Neural cell (in vitro differentiated cells): ENCODE measurements around the gene CASZ1. TPM values are rescaled to one million over a fixed set of nuclear protein-coding genes. Genes with fewer than 3 reads are reported as not detected.

Source experiments
- H2AFZ ChIP-seq: fragments of 200-600, 300-800 bp; sonication (generic), shearing (Covaris generic); 2 replicates; pipeline ENCODE4 v1.6.0; 2014; ENCODE audit warnings: low read depth, mild to moderate bottlenecking, antibody characterized with exemption, low read length, moderate library complexity
- H3F3A ChIP-seq: fragments of 200-600 bp; shearing (Covaris generic); 2 replicates; pipeline ENCODE4 v1.6.1; 2016; ENCODE audit warnings: mild to moderate bottlenecking, moderate library complexity, mixed read lengths, antibody characterized with exemption, low read length; ENCODE audit not compliant: insufficient read depth, poor library complexity, severe bottlenecking
- H3K27ac ChIP-seq: fragments of 200-600, 300-800 bp; sonication (generic), shearing (Covaris generic); 2 replicates; pipeline ENCODE4 v1.5.1; 2014; ENCODE audit warnings: mild to moderate bottlenecking, low read length, moderate library complexity
- H3K27me3 ChIP-seq: fragments of 300-800, 200-600 bp; sonication (generic), shearing (Covaris generic); 2 replicates; pipeline ENCODE4 v1.6.0; 2014; ENCODE audit warnings: mild to moderate bottlenecking, low read depth, low read length, moderate library complexity; ENCODE audit not compliant: insufficient read depth
- H3K36me3 ChIP-seq: fragments of 300-800, 200-600 bp; sonication (generic), shearing (Covaris generic); 2 replicates; pipeline ENCODE4 v1.5.1; 2014; ENCODE audit warnings: mild to moderate bottlenecking, antibody characterized with exemption, low read length, moderate library complexity; ENCODE audit not compliant: insufficient read depth
- H3K4me2 ChIP-seq: fragments of 300-800, 200-600 bp; sonication (generic), shearing (Covaris generic); 2 replicates; pipeline ENCODE4 v1.6.0; 2014; ENCODE audit warnings: mild to moderate bottlenecking, low read length
- H3K4me3 ChIP-seq: fragments of 300-800, 200-600 bp; sonication (generic), shearing (Covaris generic); 2 replicates; pipeline ENCODE4 v1.5.1; 2014; ENCODE audit warnings: mild to moderate bottlenecking, low read length, moderate library complexity
- H3K79me2 ChIP-seq: fragments of 200-600 bp; shearing (Covaris generic); replicated peaks from 2 replicates; pipeline ENCODE4 v1.6.0; 2014; ENCODE audit warnings: mild to moderate bottlenecking, low read length, moderate library complexity; ENCODE audit not compliant: insufficient read depth
- H3K9ac ChIP-seq: fragments of 300-800, 200-600 bp; sonication (generic), shearing (Covaris generic); 2 replicates; pipeline ENCODE4 v1.6.1; 2016; ENCODE audit warnings: mild to moderate bottlenecking, low read length, mixed read lengths
- H3K9me2 ChIP-seq: fragments of 200-600 bp; shearing (Covaris generic); 2 replicates; pipeline ENCODE4 v1.6.1; 2016; ENCODE audit warnings: mild to moderate bottlenecking, low read length, mixed read lengths; ENCODE audit not compliant: insufficient read depth
- H3K9me3 ChIP-seq: fragments of 200-600, 300-800 bp; sonication (generic), shearing (Covaris generic); 2 replicates; pipeline ENCODE4 v1.6.1; 2016; ENCODE audit warnings: mild to moderate bottlenecking, mixed run types, low read length, moderate library complexity, mixed read lengths
- H4K20me1 ChIP-seq: fragments of 200-600 bp; shearing (Covaris generic); 2 replicates; pipeline ENCODE4 v1.6.1; 2016; ENCODE audit warnings: mild to moderate bottlenecking, mixed run types; ENCODE audit not compliant: insufficient read depth
- CTCF ChIP-seq: fragments of 450-650 bp; IDR thresholded peaks from 2 replicates; pipeline ENCODE4 v1.5.1; 2014; ENCODE audit warnings: antibody characterized with exemption, mild to moderate bottlenecking, moderate library complexity; ENCODE audit not compliant: poor library complexity, severe bottlenecking
- EP300 ChIP-seq: fragments of 450-650 bp; conservative IDR thresholded peaks from 2 replicates; pipeline ENCODE4 v1.6.1; 2014; ENCODE audit warnings: antibody characterized with exemption, mild to moderate bottlenecking, moderate library complexity; ENCODE audit not compliant: poor library complexity, severe bottlenecking
- EZH2 ChIP-seq: fragments of 200-600, 300-800 bp; shearing (Covaris generic), sonication (generic); IDR thresholded peaks from 2 replicates; pipeline ENCODE4 v1.6.1; 2014; ENCODE audit warnings: antibody characterized with exemption, low read length, borderline replicate concordance, mild to moderate bottlenecking; ENCODE audit not compliant: insufficient read depth, poor library complexity, severe bottlenecking
- MXI1 ChIP-seq: fragments of 450-650 bp; conservative IDR thresholded peaks from 2 replicates; pipeline ENCODE4 v1.6.1; 2014; ENCODE audit warnings: antibody characterized with exemption, mild to moderate bottlenecking; ENCODE audit not compliant: poor library complexity, severe bottlenecking
- POLR2AphosphoS5 ChIP-seq: IDR thresholded peaks from 2 replicates; pipeline ENCODE4 v1.6.1; 2012
- RAD21 ChIP-seq: fragments of 450-650 bp; conservative IDR thresholded peaks from 2 replicates; pipeline ENCODE4 v1.6.1; 2014; ENCODE audit warnings: antibody characterized with exemption, mild to moderate bottlenecking, moderate library complexity
- SMC3 ChIP-seq: fragments of 450-650 bp; conservative IDR thresholded peaks from 2 replicates; pipeline ENCODE4 v1.6.1; 2014; ENCODE audit warnings: antibody characterized with exemption, mild to moderate bottlenecking, moderate library complexity; ENCODE audit not compliant: poor library complexity
- TAF1 ChIP-seq: IDR thresholded peaks from 2 replicates; pipeline ENCODE4 v1.6.1; 2012; ENCODE audit warnings: low read depth
- polyA plus RNA-seq: library from polyadenylated mRNA; depleted of rRNA; stranded (reverse); fragments of >200 nt; gene quantifications from 2 replicates; pipeline ENCODE4 v1.2.3, GENCODE V29; 2014
- TF ChIP-seq, protein P1 (sequence below): IDR thresholded peaks from 2 replicates; pipeline ENCODE4 v1.6.1; 2012; ENCODE audit warnings: borderline replicate concordance

Gene CASZ1
- polyA plus RNA-seq, 1 donor from 2014 or later, result 0.27 TPM

- no peaks in the 10 kb centered on the region for H3K27me3 ChIP-seq
- no peak overlapping the region for H3K4me2 ChIP-seq
- H3K79me2 ChIP-seq, result no peaks in the 10 kb centered on the region
- TF ChIP-seq TAF1 (no peak), SMC3 (no peak), CTCF (no peak), RAD21 (no peak), EP300 (no peak), EZH2 (no peak), POLR2AphosphoS5 (no peak), MXI1 (no peak)
- TF ChIP-seq, protein P1, sequence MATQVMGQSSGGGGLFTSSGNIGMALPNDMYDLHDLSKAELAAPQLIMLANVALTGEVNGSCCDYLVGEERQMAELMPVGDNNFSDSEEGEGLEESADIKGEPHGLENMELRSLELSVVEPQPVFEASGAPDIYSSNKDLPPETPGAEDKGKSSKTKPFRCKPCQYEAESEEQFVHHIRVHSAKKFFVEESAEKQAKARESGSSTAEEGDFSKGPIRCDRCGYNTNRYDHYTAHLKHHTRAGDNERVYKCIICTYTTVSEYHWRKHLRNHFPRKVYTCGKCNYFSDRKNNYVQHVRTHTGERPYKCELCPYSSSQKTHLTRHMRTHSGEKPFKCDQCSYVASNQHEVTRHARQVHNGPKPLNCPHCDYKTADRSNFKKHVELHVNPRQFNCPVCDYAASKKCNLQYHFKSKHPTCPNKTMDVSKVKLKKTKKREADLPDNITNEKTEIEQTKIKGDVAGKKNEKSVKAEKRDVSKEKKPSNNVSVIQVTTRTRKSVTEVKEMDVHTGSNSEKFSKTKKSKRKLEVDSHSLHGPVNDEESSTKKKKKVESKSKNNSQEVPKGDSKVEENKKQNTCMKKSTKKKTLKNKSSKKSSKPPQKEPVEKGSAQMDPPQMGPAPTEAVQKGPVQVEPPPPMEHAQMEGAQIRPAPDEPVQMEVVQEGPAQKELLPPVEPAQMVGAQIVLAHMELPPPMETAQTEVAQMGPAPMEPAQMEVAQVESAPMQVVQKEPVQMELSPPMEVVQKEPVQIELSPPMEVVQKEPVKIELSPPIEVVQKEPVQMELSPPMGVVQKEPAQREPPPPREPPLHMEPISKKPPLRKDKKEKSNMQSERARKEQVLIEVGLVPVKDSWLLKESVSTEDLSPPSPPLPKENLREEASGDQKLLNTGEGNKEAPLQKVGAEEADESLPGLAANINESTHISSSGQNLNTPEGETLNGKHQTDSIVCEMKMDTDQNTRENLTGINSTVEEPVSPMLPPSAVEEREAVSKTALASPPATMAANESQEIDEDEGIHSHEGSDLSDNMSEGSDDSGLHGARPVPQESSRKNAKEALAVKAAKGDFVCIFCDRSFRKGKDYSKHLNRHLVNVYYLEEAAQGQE, result no peak
- no peaks in the 10 kb centered on the region for H3K36me3 ChIP-seq
- no peaks in the 10 kb centered on the region for H3F3A ChIP-seq
- no peak overlapping the region for H3K9ac ChIP-seq
- H3K9me3 ChIP-seq, result no peaks in the 10 kb centered on the region
- H3K27ac ChIP-seq, result no peak overlapping the region
- no peak overlapping the region for H2AFZ ChIP-seq
- no peaks in the 10 kb centered on the region for H3K9me2 ChIP-seq
- H3K4me3 ChIP-seq, result no peak overlapping the region
- H4K20me1 ChIP-seq, result no peaks in the 10 kb centered on the region
These were observed 40.4 kb downstream of the CASZ1 start for GRCh38 chr1:10755970-10756521.

GRCh38 chr1:10754568-10755329, 41.7 kb downstream of the CASZ1 start:
- H3K27me3 ChIP-seq, result no peaks in the 10 kb centered on the region
- no peak overlapping the region for H3K9ac ChIP-seq
- H4K20me1 ChIP-seq, result no peaks in the 10 kb centered on the region
- H3K4me2 ChIP-seq, result no peak overlapping the region
- no peaks in the 10 kb centered on the region for H3K9me2 ChIP-seq
- no peaks in the 10 kb centered on the region for H3K79me2 ChIP-seq
- H3F3A ChIP-seq, result no peaks in the 10 kb centered on the region
- TF ChIP-seq SMC3 (no peak), TAF1 (no peak), EP300 (no peak), CTCF (no peak), RAD21 (no peak), MXI1 (no peak), POLR2AphosphoS5 (no peak), EZH2 (no peak)
- TF ChIP-seq, protein P1, result no peak
- no peak overlapping the region for H3K27ac ChIP-seq
- H3K4me3 ChIP-seq, result no peak overlapping the region
- no peaks in the 10 kb centered on the region for H3K36me3 ChIP-seq
- no peaks in the 10 kb centered on the region for H3K9me3 ChIP-seq
- no peak overlapping the region for H2AFZ ChIP-seq
